ENCODE results near the gene CCDC148. TPM values are rescaled to one million over a fixed set of nuclear protein-coding genes. Genes with fewer than 3 reads are reported as not detected.

The CCDC148 gene
- total RNA-seq, 4 donors from 2014 or later, result 0.19 to 0.31 TPM; not detected in 2

DNA sequence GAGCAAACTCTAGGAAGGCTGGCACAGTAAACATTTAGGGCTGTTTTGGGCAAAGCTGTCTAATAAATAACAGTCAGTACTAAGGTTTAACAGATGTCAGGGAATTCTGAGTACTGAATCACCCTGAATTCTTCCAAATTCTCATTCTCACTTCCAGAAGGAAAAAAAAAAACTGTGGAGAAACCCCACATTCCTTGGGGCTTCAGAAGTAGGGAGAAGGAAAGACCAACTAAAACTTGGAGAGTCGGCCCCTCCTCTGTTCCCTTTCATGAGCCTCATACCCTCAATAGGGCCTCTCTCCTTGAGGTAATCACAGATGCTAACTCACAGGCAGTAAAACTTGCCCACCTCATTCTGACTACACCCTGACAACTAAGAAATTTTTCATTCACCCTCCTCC is 62.1 kb downstream of the CCDC148 start:
- no peak overlapping the region for H3K4me3 ChIP-seq
- 67 to 88% methylated on average over 1 of the region's 1 CpG for WGBS, 2 donors
- H3K36me3 ChIP-seq, result no peaks in the 10 kb centered on the region
- no peak for TF ChIP-seq POLR2A (IDR thresholded peaks at IDR 0.05)
- TF ChIP-seq, protein P1, sequence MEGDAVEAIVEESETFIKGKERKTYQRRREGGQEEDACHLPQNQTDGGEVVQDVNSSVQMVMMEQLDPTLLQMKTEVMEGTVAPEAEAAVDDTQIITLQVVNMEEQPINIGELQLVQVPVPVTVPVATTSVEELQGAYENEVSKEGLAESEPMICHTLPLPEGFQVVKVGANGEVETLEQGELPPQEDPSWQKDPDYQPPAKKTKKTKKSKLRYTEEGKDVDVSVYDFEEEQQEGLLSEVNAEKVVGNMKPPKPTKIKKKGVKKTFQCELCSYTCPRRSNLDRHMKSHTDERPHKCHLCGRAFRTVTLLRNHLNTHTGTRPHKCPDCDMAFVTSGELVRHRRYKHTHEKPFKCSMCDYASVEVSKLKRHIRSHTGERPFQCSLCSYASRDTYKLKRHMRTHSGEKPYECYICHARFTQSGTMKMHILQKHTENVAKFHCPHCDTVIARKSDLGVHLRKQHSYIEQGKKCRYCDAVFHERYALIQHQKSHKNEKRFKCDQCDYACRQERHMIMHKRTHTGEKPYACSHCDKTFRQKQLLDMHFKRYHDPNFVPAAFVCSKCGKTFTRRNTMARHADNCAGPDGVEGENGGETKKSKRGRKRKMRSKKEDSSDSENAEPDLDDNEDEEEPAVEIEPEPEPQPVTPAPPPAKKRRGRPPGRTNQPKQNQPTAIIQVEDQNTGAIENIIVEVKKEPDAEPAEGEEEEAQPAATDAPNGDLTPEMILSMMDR (IDR thresholded peaks at IDR 0.05), result no peak
- DNase-seq, result no peak
- H3K27ac ChIP-seq, result no peak overlapping the region
- no peaks in the 10 kb centered on the region for H3K4me1 ChIP-seq
- no peaks in the 10 kb centered on the region for H3K9me3 ChIP-seq
- intact Hi-C loops (cut with DNase I), result no loop called here
- H3K27me3 ChIP-seq, result no peaks in the 10 kb centered on the region

DNA sequence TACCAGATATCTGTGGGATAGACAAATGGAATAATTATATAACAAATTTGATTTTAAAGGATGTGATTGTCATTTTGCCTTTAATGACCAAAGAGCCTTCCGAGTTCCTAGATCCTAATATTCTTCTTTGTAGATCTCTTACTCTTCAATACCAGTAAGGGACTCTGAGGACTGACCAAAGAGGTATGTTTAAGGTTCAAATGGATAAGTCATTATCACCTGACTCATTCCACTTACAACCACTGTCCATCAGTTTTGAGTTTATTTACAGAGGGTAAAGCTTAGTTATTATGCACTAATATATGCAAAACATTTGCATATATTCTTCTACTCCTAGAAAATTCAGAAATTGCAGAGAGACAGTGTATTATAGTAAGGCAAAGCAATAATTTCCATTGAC is 62.7 kb downstream of the CCDC148 start:
- no peaks in the 10 kb centered on the region for H3K4me1 ChIP-seq
- no peaks in the 10 kb centered on the region for H3K9me3 ChIP-seq
- TF ChIP-seq, protein P1 (IDR thresholded peaks at IDR 0.05), result no peak
- no peak for TF ChIP-seq POLR2A (IDR thresholded peaks at IDR 0.05)
- DNase-seq, result no peak
- intact Hi-C loops (cut with DNase I), result no loop called here
- H3K36me3 ChIP-seq, result no peaks in the 10 kb centered on the region
- 0 to 3% methylated on average over 1 of the region's 1 CpG for WGBS, 2 donors
- H3K4me3 ChIP-seq, result no peak overlapping the region
- no peaks in the 10 kb centered on the region for H3K27me3 ChIP-seq
- no peak overlapping the region for H3K27ac ChIP-seq

DNA sequence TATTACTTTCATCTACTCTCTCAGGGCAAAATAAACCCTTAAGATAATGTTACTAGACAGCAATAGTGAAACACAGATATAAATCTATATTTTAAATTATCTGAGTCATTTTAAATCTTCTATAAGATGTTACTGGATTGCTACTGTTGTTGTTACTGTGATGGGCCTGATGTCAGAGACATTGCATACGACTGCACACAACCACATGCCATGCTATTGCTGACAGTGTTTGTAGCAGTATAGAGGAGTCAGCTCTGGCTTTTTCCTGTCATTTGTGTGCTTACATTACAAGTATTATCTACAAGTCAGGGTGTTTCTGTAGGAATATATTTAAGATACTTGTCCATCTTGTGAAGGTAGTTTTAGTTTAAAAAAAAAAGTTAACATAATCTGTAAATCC is 63.9 kb downstream of the CCDC148 start:
- Histone ChIP-seq H3K27ac (no peak overlapping the region), H3K4me1 (no peaks in the 10 kb centered on the region), H3K4me3 (no peak overlapping the region), H3K36me3 (no peaks in the 10 kb centered on the region), H3K27me3 (no peaks in the 10 kb centered on the region), H3K9me3 (no peaks in the 10 kb centered on the region)
- WGBS, 2 donors, result 0% methylated on average over 1 of the region's 1 CpG
- intact Hi-C loops (cut with DNase I), result no loop called here
- TF ChIP-seq POLR2A (IDR thresholded peaks at IDR 0.05), result no peak
- TF ChIP-seq, protein P1 (IDR thresholded peaks at IDR 0.05), result no peak
- DNase-seq, result no peak

DNA sequence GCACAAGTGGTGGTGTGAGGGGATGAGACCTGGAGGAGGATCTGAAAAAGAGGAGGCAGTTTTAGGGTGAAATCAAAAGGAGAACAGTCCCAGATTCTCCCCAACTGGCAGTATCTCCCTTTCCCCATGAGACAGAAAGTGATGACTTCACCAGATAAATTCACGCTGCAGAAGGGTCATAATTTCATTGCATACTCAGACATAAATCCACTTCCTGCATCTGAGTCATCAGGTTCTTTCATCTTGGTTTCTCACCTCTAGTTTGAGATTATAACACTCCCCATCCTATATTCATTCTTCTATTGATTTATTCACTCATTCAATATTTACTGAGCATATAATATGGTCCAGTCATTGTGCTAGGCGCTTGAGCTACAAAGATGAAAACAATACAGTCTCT is 64.7 kb downstream of the CCDC148 start:
- intact Hi-C loops (cut with DNase I), result no loop called here
- TF ChIP-seq POLR2A (IDR thresholded peaks at IDR 0.05), result no peak
- TF ChIP-seq, protein P1 (IDR thresholded peaks at IDR 0.05), result no peak
- WGBS, 2 donors, result 41 to 51% methylated on average over 2 of the region's 2 CpGs
- Histone ChIP-seq H3K9me3 (no peaks in the 10 kb centered on the region), H3K4me1 (no peaks in the 10 kb centered on the region), H3K4me3 (no peak overlapping the region), H3K27ac (no peak overlapping the region), H3K36me3 (no peaks in the 10 kb centered on the region), H3K27me3 (no peaks in the 10 kb centered on the region)
- no peak for DNase-seq

DNA sequence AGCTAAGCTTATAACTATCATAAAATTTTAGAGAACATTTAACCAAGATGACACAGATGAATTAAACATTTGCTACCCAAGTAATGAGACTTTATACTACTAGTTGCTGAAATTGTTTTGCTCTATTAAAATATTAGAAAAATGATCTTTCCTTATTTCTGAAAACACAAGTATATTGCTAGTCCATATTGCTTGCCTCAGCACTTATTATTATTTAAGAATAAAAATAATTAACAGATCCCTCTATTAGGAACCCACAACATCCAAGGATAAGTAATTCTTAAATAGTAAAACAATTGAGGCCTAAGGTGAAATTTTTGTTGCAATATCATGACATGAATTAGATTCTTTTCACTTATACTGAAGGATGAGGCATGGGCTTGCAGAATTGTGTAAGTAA is 65.2 kb downstream of the CCDC148 start:
- Histone ChIP-seq H3K27ac (no peak overlapping the region), H3K9me3 (no peaks in the 10 kb centered on the region), H3K4me3 (no peak overlapping the region), H3K36me3 (no peaks in the 10 kb centered on the region), H3K27me3 (no peaks in the 10 kb centered on the region), H3K4me1 (no peaks in the 10 kb centered on the region)
- no peak for TF ChIP-seq POLR2A (IDR thresholded peaks at IDR 0.05)
- TF ChIP-seq, protein P1 (IDR thresholded peaks at IDR 0.05), result no peak
- intact Hi-C loops (cut with DNase I), result no loop called here
- DNase-seq, result no peak

All from esophagus squamous epithelium (tissue), 5 donors.